HL-60 (cell line): ENCODE measurements around the gene DTNBP1.
A peak's percentile ranks its signal among the peaks of the same experiment; 100 is the strongest.

Experiments
- POLR2AphosphoS5 ChIP-seq: IDR thresholded peaks from 2 replicates; pipeline ENCODE4 v1.6.1; 2012; ENCODE audit warnings: low read depth
- TF ChIP-seq, protein P1 (sequence below): IDR thresholded peaks from one replicate; pipeline ENCODE4 v1.5.1; 2011; ENCODE audit warnings: low read length, control low read depth, inconsistent platforms; ENCODE audit not compliant: insufficient read depth

DNA sequence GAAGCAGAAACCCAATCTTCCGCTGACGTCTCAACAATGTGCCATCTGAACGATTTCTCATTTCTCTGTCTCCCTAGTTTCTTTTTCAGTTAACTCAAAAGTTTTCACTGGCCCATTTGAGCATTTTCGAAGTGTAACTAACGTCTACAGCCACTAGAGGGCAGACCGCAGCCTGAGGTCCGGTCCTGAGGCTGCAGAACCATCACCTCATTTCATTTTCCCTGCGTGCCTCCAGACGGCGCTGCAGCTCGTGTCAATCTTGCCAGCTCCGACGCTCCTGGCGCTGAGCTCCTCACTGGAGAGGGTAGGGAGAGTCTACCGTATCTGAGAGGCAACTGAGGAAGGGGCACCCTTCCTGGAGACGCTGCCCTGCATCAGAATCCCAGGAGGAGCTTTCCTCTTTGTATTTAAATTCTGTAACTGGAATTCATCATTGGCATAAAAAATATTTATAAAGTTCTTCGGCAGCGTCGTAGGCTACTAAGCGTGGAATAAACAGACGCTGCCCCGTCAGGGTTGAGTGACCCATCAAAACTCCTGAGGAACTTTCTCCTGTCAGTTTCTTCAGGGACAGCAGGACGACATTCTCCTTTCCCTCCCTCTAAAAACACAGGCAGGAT, 28.5 kb upstream of the DTNBP1 start:
- TF ChIP-seq, protein P1, sequence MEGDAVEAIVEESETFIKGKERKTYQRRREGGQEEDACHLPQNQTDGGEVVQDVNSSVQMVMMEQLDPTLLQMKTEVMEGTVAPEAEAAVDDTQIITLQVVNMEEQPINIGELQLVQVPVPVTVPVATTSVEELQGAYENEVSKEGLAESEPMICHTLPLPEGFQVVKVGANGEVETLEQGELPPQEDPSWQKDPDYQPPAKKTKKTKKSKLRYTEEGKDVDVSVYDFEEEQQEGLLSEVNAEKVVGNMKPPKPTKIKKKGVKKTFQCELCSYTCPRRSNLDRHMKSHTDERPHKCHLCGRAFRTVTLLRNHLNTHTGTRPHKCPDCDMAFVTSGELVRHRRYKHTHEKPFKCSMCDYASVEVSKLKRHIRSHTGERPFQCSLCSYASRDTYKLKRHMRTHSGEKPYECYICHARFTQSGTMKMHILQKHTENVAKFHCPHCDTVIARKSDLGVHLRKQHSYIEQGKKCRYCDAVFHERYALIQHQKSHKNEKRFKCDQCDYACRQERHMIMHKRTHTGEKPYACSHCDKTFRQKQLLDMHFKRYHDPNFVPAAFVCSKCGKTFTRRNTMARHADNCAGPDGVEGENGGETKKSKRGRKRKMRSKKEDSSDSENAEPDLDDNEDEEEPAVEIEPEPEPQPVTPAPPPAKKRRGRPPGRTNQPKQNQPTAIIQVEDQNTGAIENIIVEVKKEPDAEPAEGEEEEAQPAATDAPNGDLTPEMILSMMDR: peak; percentile 99
- no peak for TF ChIP-seq POLR2AphosphoS5
